Measurements from ENCODE around the gene EIF4B. TPM values are rescaled to one million over a fixed set of nuclear protein-coding genes. Genes with fewer than 3 reads are reported as not detected.

EIF4B gene
- total and polyA plus RNA-seq, 2 donors = 246 to 743 TPM

- Histone ChIP-seq H3K4me3 (ENCODE audit: low read depth, low read length) (peak overlapping the region; percentile 22), H3K4me1 (ENCODE audit: insufficient read depth) (no peaks in the 10 kb centered on the region), H3K36me3 (ENCODE audit: insufficient read depth) (no peaks in the 10 kb centered on the region), H3K27ac (ENCODE audit: low read depth) (peak overlapping the region; percentile 86)
- WGBS = 31% methylated on average over 11 of the region's 11 CpGs
- no peak for DNase-seq (ENCODE audit: extremely low spot score)
Observed at GRCh38 chr12:53052419-53053217, 46.4 kb downstream of the EIF4B start.

- no peaks in the 10 kb centered on the region for H3K4me1 ChIP-seq (ENCODE audit: insufficient read depth)
Observed at GRCh38 chr12:53053218-53054111, 47.2 kb downstream of the EIF4B start.

GRCh38 chr12:53054112-53054878 lies 48.0 kb downstream of the EIF4B start:
- no peaks in the 10 kb centered on the region for H3K4me1 ChIP-seq (ENCODE audit: insufficient read depth)

More at GRCh38 chr12:53053218-53054111, 47.2 kb downstream of the EIF4B start:
- peak overlapping the region; percentile 37 for H3K4me3 ChIP-seq (ENCODE audit: low read depth, low read length)
- H3K27ac ChIP-seq (ENCODE audit: low read depth) = peak overlapping the region; percentile 85
- 41% methylated on average over 16 of the region's 16 CpGs for WGBS
- H3K36me3 ChIP-seq (ENCODE audit: insufficient read depth) = no peaks in the 10 kb centered on the region
- no peak for DNase-seq (ENCODE audit: extremely low spot score)

GRCh38 chr12:53055471-53056266 lies 49.4 kb downstream of the EIF4B start:
- H3K4me3 ChIP-seq (ENCODE audit: low read depth, low read length) = no peak overlapping the region
- no peak overlapping the region for H3K27ac ChIP-seq (ENCODE audit: low read depth)
- no peaks in the 10 kb centered on the region for H3K4me1 ChIP-seq (ENCODE audit: insufficient read depth)
- WGBS = 86% methylated on average over 15 of the region's 15 CpGs
- no peak for DNase-seq (ENCODE audit: extremely low spot score)
- no peaks in the 10 kb centered on the region for H3K36me3 ChIP-seq (ENCODE audit: insufficient read depth)

More at GRCh38 chr12:53054112-53054878, 48.0 kb downstream of the EIF4B start:
- WGBS = 11% methylated on average over 48 of the region's 48 CpGs
- peak overlapping the region; percentile 85 for H3K27ac ChIP-seq (ENCODE audit: low read depth)
- peak; percentile 92 for DNase-seq (ENCODE audit: extremely low spot score)
- no peaks in the 10 kb centered on the region for H3K36me3 ChIP-seq (ENCODE audit: insufficient read depth)
- peak overlapping the region; percentile 37 for H3K4me3 ChIP-seq (ENCODE audit: low read depth, low read length)

- no peak for DNase-seq (ENCODE audit: extremely low spot score)
- H3K4me1 ChIP-seq (ENCODE audit: insufficient read depth) = no peaks in the 10 kb centered on the region
- no peak overlapping the region for H3K27ac ChIP-seq (ENCODE audit: low read depth)
- no peak overlapping the region for H3K4me3 ChIP-seq (ENCODE audit: low read depth, low read length)
- 83% methylated on average over 5 of the region's 5 CpGs for WGBS
- no peaks in the 10 kb centered on the region for H3K36me3 ChIP-seq (ENCODE audit: insufficient read depth)
Observed at GRCh38 chr12:53056296-53056695, 50.0 kb downstream of the EIF4B start.

GRCh38 chr12:53056901-53057300 lies 50.6 kb downstream of the EIF4B start:
- H3K4me1 ChIP-seq (ENCODE audit: insufficient read depth) = no peaks in the 10 kb centered on the region
- H3K4me3 ChIP-seq (ENCODE audit: low read depth, low read length) = no peak overlapping the region
- no peak overlapping the region for H3K27ac ChIP-seq (ENCODE audit: low read depth)
- DNase-seq (ENCODE audit: extremely low spot score) = no peak
- H3K36me3 ChIP-seq (ENCODE audit: insufficient read depth) = no peaks in the 10 kb centered on the region
- 90% methylated on average over 7 of the region's 7 CpGs for WGBS

- Histone ChIP-seq H3K4me3 (ENCODE audit: low read depth, low read length) (no peak overlapping the region), H3K4me1 (ENCODE audit: insufficient read depth) (no peaks in the 10 kb centered on the region), H3K36me3 (ENCODE audit: insufficient read depth) (no peaks in the 10 kb centered on the region), H3K27ac (ENCODE audit: low read depth) (no peak overlapping the region)
- no peak for DNase-seq (ENCODE audit: extremely low spot score)
- WGBS = 88% methylated on average over 13 of the region's 13 CpGs
Observed at GRCh38 chr12:53057816-53058500, 51.7 kb downstream of the EIF4B start.

- Histone ChIP-seq H3K4me1 (ENCODE audit: insufficient read depth) (no peaks in the 10 kb centered on the region), H3K27ac (ENCODE audit: low read depth) (no peak overlapping the region), H3K4me3 (ENCODE audit: low read depth, low read length) (no peak overlapping the region), H3K36me3 (ENCODE audit: insufficient read depth) (no peaks in the 10 kb centered on the region)
- 76% methylated on average over 35 of the region's 35 CpGs for WGBS
- DNase-seq (ENCODE audit: extremely low spot score) = no peak
Observed at GRCh38 chr12:53058674-53059433, 52.6 kb downstream of the EIF4B start.

GRCh38 chr12:53059434-53060063 lies 53.3 kb downstream of the EIF4B start:
- no peak for DNase-seq (ENCODE audit: extremely low spot score)
- H3K4me1 ChIP-seq (ENCODE audit: insufficient read depth) = no peaks in the 10 kb centered on the region
- H3K36me3 ChIP-seq (ENCODE audit: insufficient read depth) = no peaks in the 10 kb centered on the region

GRCh38 chr12:53060064-53060720 lies 53.9 kb downstream of the EIF4B start:
- H3K36me3 ChIP-seq (ENCODE audit: insufficient read depth) = no peaks in the 10 kb centered on the region
- H3K27ac ChIP-seq (ENCODE audit: low read depth) = no peak overlapping the region
- DNase-seq (ENCODE audit: extremely low spot score) = no peak
- no peaks in the 10 kb centered on the region for H3K4me1 ChIP-seq (ENCODE audit: insufficient read depth)
- WGBS = 83% methylated on average over 17 of the region's 17 CpGs
- no peak overlapping the region for H3K4me3 ChIP-seq (ENCODE audit: low read depth, low read length)

More at GRCh38 chr12:53059434-53060063, 53.3 kb downstream of the EIF4B start:
- Histone ChIP-seq H3K27ac (ENCODE audit: low read depth) (no peak overlapping the region), H3K4me3 (ENCODE audit: low read depth, low read length) (no peak overlapping the region)
- WGBS = 90% methylated on average over 24 of the region's 24 CpGs

- DNase-seq (ENCODE audit: extremely low spot score) = no peak
- Histone ChIP-seq H3K4me1 (ENCODE audit: insufficient read depth) (no peaks in the 10 kb centered on the region), H3K27ac (ENCODE audit: low read depth) (peak overlapping the region; percentile 18), H3K36me3 (ENCODE audit: insufficient read depth) (no peaks in the 10 kb centered on the region), H3K4me3 (ENCODE audit: low read depth, low read length) (no peak overlapping the region)
- WGBS = 64% methylated on average over 18 of the region's 18 CpGs
Observed at GRCh38 chr12:53060721-53061276, 54.5 kb downstream of the EIF4B start.
